ENCODE results near the gene TBX3.

Gene TBX3

DNA sequence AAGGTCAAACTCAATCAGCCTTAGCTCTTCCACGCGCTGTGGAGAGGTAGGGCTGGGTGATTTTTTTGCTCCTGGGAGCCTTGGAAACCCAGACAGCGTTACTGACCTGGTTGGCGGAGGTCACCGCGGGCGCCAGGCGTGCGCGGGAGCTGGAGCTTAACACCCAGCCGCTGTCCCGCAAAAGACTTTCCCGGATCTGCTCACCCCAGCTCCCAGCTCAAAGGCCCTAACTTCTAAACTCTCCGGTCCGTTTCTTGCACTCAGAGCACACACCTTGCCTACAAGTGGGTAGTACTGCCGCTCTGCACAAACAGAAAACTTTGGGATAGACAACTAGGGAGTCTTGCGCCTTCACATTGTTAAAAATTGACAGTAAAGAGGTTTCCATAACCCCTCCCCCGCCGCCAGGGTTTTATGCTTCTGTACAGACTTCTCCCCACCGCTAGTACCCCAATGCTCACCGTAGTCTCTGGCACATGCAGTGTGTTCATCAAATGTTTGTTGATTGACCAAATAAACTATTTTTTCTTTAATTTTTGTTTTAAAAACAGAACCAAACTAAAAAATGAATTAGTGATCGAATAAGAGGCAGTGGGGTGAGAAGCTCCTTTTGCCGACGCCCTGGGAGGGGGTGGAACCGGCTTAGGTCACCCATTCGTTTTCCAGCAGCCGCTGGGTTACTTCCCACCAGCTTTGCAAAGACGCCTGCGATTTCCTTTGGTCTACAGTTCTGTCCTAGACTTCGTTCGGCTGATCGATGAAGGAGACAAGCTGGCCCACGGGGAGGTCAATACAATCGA lies 12.7 kb upstream of the TBX3 start:
- FAIRE-seq: no peak

DNA sequence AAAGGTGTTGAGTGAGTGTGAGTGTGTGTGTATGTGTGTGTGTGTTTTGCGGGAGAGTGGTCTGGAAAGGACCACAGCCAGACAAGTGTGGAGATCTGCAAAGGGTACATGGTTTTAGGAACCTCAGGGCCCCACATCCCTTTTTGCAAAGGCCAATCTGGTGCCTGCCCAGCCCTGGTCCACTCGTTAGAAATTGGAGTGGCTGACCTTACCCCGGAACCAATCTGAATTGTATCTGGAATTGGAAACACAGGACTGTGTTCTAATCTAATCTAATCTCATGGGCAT lies 11.3 kb upstream of the TBX3 start:
- no peak for FAIRE-seq

DNA sequence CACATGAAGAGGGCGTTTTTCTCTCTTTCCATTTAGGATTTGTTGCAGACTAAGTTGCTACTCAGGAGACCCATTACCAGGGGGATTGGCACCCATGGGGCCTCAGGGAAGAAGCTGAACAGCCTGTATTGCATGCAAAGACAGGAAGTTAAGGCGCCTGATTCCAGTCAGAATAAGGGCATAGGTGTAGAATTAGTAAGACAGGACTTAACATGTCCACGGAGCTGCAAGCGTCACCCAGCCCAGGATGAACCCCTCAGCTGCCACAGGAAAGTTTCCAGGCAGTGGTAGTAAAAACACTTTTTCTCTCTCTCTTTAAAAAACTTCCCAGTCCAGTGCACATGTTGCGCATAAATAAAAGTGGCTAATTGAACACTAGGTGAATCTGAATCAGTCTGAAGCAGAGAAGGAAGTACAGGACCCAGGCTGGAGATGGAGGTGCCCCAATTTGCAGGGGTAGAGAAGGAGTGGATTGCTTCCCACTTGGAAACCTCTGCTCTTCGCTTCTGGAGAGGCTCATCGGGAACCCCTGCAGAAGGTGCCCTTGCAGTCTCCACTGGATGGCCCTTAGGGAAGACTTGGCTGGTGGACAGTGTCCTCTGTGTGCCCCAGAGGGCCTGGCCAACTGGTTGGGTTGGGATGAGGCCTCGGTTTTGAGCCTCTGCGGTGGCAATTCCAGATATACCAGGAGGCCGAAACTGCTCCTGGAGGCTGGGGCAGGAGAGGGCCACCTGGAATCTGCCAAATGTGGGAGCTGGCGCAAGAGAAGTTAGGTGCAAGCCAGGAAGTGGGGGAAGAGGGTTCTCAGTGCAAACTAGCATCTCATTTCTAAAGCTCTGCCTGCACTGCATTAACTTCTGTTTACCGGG lies 10.7 kb upstream of the TBX3 start:
- FAIRE-seq: no peak

DNA sequence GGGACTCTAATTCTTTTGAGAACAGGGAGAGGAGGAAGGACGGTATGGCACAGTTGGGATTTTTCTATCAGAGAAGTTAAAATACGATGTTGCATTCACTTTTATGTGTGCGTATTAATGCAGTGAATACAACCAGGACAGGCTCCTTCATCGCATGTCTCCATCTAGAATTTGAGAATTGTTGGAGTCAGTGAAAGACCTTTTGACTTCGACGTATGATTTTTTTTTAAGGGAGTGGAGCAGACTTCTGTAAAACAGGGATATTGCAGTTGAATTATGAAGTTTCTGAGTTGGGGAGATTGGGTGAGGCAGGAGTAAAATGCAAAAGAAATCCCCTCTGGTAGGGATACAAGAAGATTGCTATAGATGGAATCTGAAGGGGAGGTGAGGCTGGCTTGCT lies 9.6 kb upstream of the TBX3 start:
- FAIRE-seq: no peak

DNA sequence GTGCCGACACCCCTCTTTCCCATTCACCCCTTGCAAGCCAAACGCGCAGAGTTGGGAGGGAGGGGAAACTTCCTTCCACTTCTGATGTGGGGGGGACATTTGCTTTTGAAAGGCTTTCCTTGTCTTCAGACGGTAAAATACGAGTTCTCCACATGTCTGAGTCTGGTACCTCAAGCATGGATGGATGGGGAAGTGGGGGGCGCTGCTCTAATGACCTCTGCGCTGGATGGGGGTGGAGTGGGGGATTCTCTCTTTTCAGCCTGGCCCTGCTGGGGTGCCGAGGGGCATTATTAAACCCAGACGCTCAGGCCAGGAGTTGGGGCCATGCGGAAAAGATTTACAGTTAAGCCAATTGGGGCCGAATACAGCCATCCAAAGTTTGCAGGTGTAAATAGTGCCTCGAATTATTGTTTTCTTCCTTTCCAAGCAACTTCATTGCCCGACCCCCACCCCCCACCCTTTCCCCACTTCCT lies 9.1 kb upstream of the TBX3 start:
- FAIRE-seq: no peak

DNA sequence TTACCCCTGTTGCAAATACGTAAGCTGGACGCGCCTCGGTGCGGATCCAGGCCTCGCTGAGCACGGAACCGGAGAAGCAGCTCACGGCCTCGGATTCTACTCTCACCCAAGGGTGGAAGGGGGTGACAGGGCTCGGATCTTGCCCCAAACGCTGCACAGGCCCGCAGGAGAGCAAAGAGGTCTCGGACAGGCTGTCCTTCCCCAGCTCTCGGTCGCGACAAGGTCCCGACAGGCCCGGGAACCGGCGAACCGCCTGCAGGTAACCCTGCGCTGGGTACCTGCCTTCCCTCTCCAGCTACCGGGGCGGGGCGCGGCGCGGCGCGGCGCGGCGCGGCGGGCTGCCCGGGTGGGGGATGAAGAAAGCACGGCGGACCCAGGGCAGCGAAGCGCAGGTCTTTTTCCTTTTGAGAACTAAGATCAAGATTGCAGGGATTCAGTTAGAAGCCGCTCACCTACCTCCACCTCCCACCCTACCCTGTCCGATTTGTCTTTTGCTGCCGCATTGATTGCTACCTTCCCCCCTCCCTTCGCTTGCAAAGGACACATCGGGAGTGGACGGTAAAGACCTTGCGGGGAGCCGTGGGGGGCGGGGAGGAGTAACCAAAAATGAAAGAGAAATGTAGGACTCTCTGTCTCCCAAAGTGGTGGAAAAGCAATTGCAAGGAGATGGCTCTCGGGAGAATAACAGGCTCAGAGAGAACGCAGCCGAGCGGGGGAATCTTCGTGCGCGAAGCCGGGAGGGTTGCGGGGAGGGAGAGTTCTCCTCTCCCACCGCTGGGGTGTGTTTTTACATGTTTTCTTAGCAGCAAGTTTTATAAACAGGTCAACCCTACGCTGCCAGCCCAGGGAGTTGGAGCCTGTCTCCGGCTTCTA lies 8.4 kb upstream of the TBX3 start:
- no peak for FAIRE-seq

DNA sequence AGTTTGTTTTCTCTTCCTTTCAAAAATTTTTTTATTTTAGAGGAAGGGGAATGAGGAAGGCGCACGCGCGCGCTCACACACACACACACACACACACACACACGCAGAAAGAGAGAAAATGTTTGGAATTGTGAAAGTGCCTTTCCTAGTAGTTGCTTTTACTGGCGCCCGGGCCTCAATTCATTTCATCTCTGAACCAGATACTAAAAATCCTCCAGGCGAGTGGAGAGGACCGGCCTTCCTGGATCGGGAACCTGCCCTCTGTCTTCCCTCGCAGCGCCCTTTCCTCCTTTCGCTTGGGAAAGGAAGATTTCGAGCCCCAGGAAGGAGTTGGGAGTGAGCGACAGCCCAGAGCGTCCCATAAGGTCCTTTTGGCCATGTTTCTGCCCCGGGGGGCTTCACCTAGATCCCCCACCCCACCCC lies 7.8 kb upstream of the TBX3 start:
- FAIRE-seq: no peak

DNA sequence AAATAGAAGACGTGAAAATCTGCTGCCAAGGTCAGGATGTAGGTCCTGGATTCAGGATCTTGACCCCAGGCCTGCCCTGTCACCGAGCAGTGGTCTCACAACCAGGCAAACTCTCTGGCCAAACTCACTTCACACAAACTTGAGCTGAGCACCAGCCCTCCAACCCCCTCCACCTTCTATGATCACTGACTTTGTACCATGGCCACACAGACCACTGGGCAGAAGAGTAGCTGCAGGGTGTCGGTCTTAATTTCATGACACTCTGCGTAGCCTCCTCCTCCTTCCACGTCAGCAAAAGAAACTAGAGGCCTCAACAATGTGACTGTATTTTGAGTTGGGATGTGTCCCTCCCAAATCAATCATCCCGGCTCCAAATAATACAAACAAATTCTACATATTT lies 7.2 kb upstream of the TBX3 start:
- no peak for FAIRE-seq

DNA sequence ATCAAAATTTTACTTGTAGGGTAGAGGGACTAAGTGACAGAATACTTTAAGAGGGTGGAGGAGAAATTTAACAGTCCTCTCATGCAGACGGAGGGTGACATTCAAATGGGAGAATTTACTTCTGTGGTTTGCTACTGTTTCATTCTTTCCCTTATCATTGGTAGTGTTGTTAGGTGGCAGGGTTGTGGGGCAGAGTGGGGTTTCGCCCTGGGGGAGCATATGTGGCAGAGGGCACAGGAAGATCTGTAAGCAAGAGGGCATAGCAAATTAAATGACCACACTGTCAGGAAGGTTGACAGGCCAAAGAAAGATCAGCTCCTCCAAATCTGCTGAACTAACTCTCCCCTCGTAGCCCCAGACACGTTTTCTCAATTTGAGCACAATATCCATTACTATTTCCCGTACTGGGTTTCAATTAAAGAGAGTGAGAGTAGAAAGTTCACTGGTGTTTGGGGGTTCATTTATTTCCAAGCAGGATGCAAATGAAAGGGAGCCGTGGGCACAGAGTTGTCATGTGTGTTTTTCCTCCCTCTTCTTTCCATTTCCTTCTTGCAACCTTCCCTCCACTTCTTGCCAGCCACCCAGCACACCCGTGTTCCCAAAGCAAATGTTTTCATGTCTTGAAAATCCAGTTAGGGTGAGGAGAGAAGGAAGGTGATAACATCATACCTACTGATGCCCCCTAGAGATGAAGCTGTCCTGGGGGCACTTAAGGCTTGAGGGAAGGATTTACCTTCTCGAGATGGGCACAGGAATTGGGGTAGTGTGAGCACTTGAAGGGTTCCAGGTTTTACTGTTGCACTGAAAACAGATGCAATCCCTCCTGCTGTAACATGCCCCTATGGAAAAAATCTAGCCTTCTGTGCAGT lies 6.5 kb upstream of the TBX3 start:
- no peak for FAIRE-seq

DNA sequence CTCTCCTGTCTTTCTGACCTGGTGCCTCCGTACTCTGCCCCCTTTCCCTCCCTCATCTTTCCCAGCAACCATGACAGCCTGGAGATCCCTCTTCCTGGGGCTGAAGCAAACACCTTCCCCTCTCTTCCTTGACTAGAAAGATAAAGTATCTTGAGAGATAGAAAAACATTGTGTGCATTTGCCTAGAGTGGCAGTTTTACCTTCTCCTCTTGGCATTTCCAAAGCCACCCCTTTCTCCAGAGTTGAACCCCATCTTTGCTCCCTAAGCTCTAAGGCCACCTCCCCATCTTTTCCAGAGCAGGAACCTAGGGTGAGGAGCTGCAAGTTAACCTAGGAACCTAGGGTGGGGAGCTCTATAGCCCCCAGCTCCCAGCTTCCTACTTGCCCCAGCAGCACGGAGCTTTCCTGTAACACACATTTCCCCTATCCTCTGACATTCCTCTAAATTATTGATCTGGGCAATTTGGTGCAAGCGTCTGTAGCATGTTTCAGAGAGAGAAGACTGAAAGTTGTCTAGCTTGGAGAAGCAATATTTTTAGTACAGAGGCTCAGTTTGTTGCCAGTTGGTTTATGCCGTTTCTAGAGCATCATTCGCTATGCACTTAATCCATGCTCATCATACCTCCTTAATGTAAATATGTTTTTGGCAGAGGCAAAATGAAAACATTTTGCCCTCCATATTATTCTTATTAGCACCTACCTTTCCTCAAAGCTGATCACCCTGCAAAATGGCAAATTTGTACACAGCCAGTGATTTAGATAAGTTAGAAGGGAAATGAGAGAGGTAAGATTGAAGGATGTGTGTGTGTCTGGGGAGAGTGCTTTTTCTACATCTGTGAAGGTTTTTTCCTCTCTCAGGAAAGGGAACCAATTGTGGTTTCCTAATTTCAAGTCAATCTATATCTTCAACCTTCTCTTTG lies 5.4 kb upstream of the TBX3 start:
- FAIRE-seq: no peak

DNA sequence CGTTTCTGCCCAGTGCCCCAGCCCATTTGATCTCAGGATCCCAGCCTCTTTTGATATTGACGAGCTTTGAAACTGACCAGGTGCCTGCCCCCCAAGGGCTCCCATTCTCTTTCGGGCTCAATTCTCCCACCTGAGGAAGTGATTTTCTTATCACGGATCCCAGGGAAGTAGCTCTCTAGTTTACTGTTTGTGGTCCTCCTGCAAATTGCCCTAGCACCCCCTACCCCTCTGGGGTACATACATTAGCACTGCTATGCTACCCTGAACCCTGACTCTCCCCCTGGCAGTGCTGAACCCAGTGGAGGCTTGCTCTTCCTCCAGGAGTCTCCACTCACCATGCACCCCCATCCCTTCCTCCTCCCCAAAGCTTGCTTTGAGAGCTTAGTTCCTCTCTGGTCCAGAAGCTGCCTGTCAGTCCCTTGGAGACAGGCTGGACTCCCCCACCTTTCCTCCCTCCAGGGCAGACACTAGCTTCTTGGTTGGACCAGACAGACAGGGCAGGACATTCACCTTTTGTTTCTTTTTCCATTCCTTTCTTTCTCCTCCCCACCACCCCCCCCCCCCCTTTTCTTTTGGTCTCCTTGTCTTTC lies 4.4 kb upstream of the TBX3 start:
- no peak for FAIRE-seq

DNA sequence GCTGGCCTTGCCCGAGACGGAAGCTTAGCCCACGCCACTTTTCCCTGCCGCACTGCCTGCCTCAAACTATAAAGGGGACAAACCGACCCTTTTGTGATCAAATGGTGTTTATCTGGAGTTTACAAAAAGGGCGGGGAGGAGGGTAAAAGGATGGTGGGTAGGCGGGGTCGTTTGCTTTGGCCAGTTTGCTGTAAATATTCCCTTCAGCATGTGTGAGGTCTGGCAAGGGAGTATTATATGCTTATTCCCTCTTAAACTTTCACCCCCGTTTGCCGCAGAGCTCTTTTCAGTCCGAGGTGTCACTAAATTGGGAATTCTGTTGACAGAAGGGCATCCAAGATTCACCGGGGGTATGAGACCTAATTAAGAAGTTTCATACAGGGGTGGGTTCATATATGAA lies 3.8 kb upstream of the TBX3 start:
- FAIRE-seq: no peak

DNA sequence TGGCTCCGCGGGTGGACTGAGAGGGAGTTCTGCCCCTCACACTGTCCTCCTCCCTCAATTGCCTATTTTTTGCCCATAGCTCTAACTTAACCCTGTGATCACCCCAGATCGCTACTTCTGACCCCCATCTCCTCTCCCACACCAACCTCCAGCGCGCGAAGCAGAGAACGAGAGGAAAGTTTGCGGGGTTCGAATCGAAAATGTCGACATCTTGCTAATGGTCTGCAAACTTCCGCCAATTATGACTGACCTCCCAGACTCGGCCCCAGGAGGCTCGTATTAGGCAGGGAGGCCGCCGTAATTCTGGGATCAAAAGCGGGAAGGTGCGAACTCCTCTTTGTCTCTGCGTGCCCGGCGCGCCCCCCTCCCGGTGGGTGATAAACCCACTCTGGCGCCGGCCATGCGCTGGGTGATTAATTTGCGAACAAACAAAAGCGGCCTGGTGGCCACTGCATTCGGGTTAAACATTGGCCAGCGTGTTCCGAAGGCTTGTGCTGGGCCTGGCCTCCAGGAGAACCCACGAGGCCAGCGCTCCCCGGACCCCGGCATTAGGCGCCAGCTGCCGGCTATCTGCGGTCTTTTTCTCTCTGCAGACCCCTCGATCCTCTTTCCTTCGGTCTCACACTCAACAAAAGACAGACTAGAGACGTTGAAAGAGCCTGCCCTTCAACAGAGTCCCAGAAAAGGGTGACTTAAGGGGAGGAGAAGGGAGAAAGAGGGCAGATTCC lies 3.0 kb upstream of the TBX3 start:
- FAIRE-seq: no peak

DNA sequence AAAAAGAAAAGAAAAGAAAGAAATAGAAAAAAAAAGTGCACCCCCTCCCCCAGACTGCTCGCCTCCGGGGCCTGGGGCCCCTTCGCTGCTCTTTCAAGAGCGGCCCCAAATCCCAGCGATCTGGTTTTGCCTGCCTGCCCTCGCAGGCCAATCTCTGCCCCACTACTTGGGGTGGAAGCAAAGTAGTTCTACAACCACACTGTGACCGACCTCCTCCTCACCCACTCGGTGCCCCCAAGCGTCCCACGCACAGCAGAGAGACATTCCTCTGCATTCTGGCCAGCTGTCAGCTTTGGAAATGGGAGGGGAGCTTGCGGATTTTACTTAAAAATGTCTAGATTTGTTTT lies 2.4 kb upstream of the TBX3 start:
- no peak for FAIRE-seq

DNA sequence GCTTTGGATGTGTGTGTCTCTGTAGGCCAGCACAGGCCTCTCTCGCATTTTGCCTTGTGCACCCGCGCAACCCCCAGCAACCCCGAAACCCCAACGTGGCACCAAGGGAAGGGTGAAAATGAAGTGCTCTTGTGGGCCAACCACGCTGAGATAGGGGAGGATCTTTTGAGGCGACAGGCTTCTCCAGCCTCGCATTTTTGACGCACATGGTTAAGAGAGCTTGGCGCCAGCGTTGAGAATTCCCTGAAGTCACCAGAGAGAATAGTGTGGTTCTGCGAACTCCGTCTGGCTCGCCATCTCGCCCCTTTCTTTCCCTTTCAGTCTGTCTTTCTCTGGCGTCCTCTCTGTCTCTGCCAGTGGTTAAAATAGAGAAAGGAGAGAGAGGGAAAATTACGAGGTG lies 1.9 kb upstream of the TBX3 start:
- no peak for FAIRE-seq

DNA sequence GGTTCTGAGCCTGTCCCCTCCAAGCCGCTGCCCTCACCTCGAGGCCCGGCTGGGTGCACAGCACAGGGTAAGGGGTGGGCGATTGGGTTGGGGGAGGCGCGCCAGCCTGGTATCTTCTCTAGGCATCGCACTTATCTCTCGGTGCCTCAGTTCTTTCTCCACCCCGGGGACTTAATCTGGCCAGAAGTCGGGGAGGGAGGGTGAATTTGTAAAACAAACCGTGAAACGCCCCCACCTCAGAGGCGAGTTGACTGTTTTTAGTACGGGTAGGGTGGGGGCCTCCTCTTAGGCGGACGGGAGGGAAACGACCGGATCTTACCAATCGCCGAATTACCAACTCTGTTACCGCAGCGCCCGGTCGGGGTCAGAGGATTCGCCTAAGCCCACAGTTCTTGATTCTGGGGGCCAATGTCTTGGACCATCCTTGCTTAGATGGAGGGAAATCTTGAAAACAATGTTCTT lies 1.4 kb upstream of the TBX3 start:
- FAIRE-seq: no peak

DNA sequence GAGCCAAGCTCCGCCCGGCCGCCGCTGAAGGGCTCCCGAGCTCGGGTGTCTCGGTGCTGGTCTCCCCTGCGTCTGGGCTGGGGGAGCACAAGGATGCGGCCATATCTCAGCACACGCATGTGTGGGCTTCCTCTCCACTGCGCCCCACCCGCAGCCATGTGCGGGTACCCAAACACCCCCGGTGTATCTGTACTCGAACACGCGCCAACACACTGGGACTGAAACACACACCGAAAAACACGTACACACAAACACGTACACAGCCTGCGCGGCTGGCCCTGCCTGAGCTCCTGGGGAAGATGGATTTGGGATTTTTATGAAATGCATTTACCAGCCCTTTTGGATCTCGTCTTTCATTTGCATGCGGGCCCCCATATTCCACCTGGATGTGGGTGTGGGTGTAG lies 897 bp upstream of the TBX3 start:
- no peak for FAIRE-seq

DNA sequence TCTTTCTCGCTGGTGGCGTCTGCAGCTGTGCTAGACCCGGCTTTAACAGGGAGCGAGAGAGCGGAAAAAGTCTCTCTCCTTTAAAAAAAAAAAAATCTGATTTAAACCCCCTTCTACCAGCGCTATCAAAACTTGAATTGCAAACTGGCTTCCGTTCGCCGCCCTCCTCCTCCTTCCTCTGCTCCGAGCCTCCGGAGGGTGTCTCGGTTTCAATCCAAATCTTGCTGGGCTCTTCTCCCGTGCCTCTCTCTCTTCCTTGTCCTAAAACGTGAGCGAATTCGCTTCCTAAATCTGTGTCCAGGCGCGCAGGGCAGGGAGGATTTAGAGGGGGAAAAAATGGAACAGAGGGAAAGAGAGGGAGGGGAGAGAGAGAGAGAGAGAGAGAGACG lies 272 bp downstream of the TBX3 start:
- no peak for FAIRE-seq

DNA sequence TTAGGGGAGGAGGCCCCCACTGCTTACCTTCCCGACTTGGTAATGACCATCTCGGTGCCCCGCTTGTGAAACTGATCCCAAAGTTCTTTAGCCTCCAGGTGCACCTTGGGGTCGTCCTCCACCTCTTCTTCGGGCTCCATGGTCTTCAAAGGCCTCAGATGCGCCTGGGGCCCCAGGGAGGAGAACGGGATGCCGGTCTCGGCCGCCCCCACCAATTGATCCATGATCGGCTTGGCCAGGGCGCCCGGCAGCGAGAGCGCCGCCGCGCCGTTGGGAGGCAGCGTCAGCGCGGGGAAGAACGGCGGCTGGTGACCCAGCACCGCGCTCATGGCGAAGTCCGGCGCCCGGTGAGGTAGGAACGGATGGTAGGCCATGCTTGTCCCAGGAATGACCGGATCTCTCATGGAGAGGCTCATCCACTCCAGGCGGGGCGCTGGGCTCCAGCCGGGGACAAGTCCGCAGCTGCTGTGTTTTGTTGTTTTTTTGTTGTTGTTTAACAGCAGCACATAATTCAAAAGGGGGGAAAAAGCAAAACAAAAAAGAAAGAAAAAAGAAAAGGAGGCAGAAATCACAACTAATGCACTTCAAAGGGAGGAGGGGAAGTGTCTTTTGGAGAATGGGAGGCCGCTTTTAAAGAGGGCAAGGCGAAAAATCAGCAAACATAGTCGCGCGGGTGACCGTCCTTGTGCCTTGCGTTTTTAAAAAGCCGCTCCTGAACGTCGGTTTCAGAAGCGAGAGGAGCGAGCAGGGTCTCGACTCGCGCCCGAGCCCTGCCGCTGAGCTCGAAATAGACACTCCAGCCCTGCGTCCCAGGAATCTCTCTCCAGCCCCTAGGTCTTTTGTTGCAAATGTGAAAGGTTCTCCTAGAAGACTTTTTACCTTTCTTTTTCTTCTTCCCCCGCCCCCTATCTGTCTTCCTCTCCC lies 928 bp downstream of the TBX3 start:
- FAIRE-seq: no peak

Data from islet of Langerhans (tissue), 1 donor.